GM23338 (cell line): ENCODE measurements around the gene CYFIP2. TPM values are rescaled to one million over a fixed set of nuclear protein-coding genes. Genes with fewer than 3 reads are reported as not detected.

Experiments
- ATAC-seq: fragments of 200-7000 bp; cut with Tn5 transposase; 3 replicates; pipeline ENCODE4 v1.9.1; 2020
- DNase-seq: peaks from one replicate; pipeline ENCODE4 v3.0.0-alpha.2; 2015; ENCODE audit warnings: low spot score
- H2AFZ ChIP-seq: fragments of 200-600 bp; sonication (generic); 2 replicates; pipeline ENCODE4 v1.8.0; 2016; ENCODE audit warnings: antibody characterized with exemption, mild to moderate bottlenecking, moderate library complexity
- H3F3A ChIP-seq: fragments of 200-600 bp; sonication (generic); replicated peaks from 2 replicates; pipeline ENCODE4 v1.8.0; 2017; ENCODE audit warnings: antibody characterized with exemption, mixed run types, low read depth
- H3K27ac ChIP-seq: fragments of 200-600 bp; sonication (generic); 2 replicates; pipeline ENCODE4 v1.6.1; 2016; ENCODE audit warnings: low read depth
- H3K27me3 ChIP-seq: fragments of 200-600 bp; sonication (generic); 2 replicates; pipeline ENCODE4 v1.8.0; 2016; ENCODE audit warnings: mild to moderate bottlenecking, mixed run types, moderate library complexity; ENCODE audit not compliant: insufficient read depth
- H3K36me3 ChIP-seq: fragments of 200-600 bp; sonication (generic); 2 replicates; pipeline ENCODE4 v1.8.0; 2016; ENCODE audit warnings: mild to moderate bottlenecking; ENCODE audit not compliant: insufficient read depth
- H3K4me1 ChIP-seq: fragments of 200-600 bp; sonication (generic); 2 replicates; pipeline ENCODE4 v1.8.0; 2016; ENCODE audit warnings: mild to moderate bottlenecking, moderate library complexity; ENCODE audit not compliant: insufficient read depth
- H3K4me2 ChIP-seq: fragments of 200-600 bp; sonication (generic); 2 replicates; pipeline ENCODE4 v1.7.1; 2017; ENCODE audit warnings: mixed run types
- H3K4me3 ChIP-seq: fragments of 200-600 bp; sonication (generic); 2 replicates; pipeline ENCODE4 v1.6.1; 2016; ENCODE audit warnings: mixed run types
- H3K79me2 ChIP-seq: fragments of 200-600 bp; sonication (generic); replicated peaks from 2 replicates; pipeline ENCODE4 v1.8.0; 2017; ENCODE audit warnings: mild to moderate bottlenecking; ENCODE audit not compliant: insufficient read depth
- H3K9me2 ChIP-seq: fragments of 200-600 bp; sonication (generic); 2 replicates; pipeline ENCODE4 v1.8.0; 2017; ENCODE audit not compliant: insufficient read depth
- H4K20me1 ChIP-seq: fragments of 200-600 bp; sonication (generic); replicated peaks from 2 replicates; pipeline ENCODE4 v1.8.0; 2017; ENCODE audit warnings: mild to moderate bottlenecking; ENCODE audit not compliant: insufficient read depth
- H3K27ac Mint-ChIP-seq: 2 replicates; pipeline ENCODE4 v1.8.0; 2020; ENCODE audit warnings: inconsistent platforms, mild to moderate bottlenecking, moderate library complexity, mixed read lengths
- H3K27me3 Mint-ChIP-seq: 3 replicates; pipeline ENCODE4 v1.8.0; 2022; ENCODE audit warnings: low read depth, mild to moderate bottlenecking, moderate library complexity, mixed read lengths, inconsistent platforms; ENCODE audit not compliant: insufficient read depth, poor library complexity
- H3K36me3 Mint-ChIP-seq: 3 replicates; pipeline ENCODE4 v1.8.0; 2021; ENCODE audit warnings: low read depth, mild to moderate bottlenecking, inconsistent platforms, moderate library complexity, mixed read lengths
- H3K4me1 Mint-ChIP-seq: 3 replicates; pipeline ENCODE4 v1.8.0; 2020; ENCODE audit warnings: mild to moderate bottlenecking, inconsistent platforms, mixed read lengths
- H3K4me3 Mint-ChIP-seq: 3 replicates; pipeline ENCODE4 v1.8.0; 2021; ENCODE audit warnings: moderate library complexity, mild to moderate bottlenecking, inconsistent platforms, mixed read lengths
- H3K9me3 Mint-ChIP-seq: 3 replicates; pipeline ENCODE4 v1.8.0; 2020; ENCODE audit warnings: moderate library complexity, mild to moderate bottlenecking, inconsistent platforms, mixed read lengths
- CTCF ChIP-seq, 2 experiments: fragments of 200-600 bp in 1 of 2; sonication (generic) in 1 of 2; conservative IDR thresholded peaks; 2 replicates each; pipeline versions ENCODE4 v1.5.1 to v1.6.1; 2016 to 2017; ENCODE audit warnings: antibody characterized with exemption in 2 of 2, low read depth in 2 of 2, mild to moderate bottlenecking in 2 of 2, moderate library complexity in 1 of 2
- EZH2phosphoT487 ChIP-seq: fragments of 200-600 bp; sonication (generic); IDR thresholded peaks from one replicate; pipeline ENCODE4 v1.8.1; 2018; ENCODE audit warnings: antibody characterized with exemption; ENCODE audit not compliant: unreplicated experiment
- JUNB ChIP-seq: IDR thresholded peaks from one replicate; pipeline ENCODE4 v1.6.1; 2016; ENCODE audit warnings: antibody characterized with exemption; ENCODE audit not compliant: unreplicated experiment
- POLR2AphosphoS5 ChIP-seq: IDR thresholded peaks from 2 replicates; pipeline ENCODE4 v1.6.1; 2016; ENCODE audit warnings: antibody characterized with exemption, low read depth
- ZNF331 ChIP-seq: fragments of 250-450 bp; sonication (Bioruptor Pico); IDR thresholded peaks from 2 replicates; pipeline ENCODE4 v1.5.0; 2020; ENCODE audit warnings: low read depth, mild to moderate bottlenecking, moderate library complexity
- polyA plus RNA-seq: library from polyadenylated mRNA; unstranded; fragments of >200 nt; fragmentation: Nextera tagmentation; extraction: Ambion mirVana; gene quantifications from 2 replicates; pipeline ENCODE4 v1.2.1, GENCODE V29; 2016
- total RNA-seq: library from RNA; depleted of rRNA; stranded (reverse); fragments of >200 nt; shearing (Covaris generic); gene quantifications from 2 replicates; pipeline ENCODE4 v1.2.3, GENCODE V29; 2014

The CYFIP2 gene
- total and polyA plus RNA-seq, 2 experiments from 2014 or later = 54.1 to 98.4 TPM

- Histone ChIP-seq H3K9me2 (no peaks in the 10 kb centered on the region), H4K20me1 (no peaks in the 10 kb centered on the region), H3K4me3 (no peak overlapping the region), H3K27ac (no peak overlapping the region), H3K4me2 (no peak overlapping the region), H3K79me2 (no peaks in the 10 kb centered on the region), H3K27me3 (no peaks in the 10 kb centered on the region), H3F3A (no peaks in the 10 kb centered on the region), H3K4me1 (peaks cover 11% of the 10 kb centered on the region), H2AFZ (no peak overlapping the region), H3K36me3 (0 out of 2 replicates have a peak, but pooled peaks cover 10% of the 10 kb centered on the region)
- no peak for DNase-seq
- Mint-ChIP-seq H3K27me3 (peaks cover 1% of the 10 kb centered on the region), H3K27ac (no peak overlapping the region), H3K36me3 (peaks cover 36% of the 10 kb centered on the region), H3K4me1 (peaks cover 20% of the 10 kb centered on the region), H3K4me3 (no peak overlapping the region), H3K9me3 (no peaks in the 10 kb centered on the region)
- no peak for ATAC-seq
- TF ChIP-seq EZH2phosphoT487 (no peak), CTCF (conservative IDR thresholded peaks at IDR 0.05; ENCODE audit: low read depth in 2 of 2) (no peak), ZNF331 (CRISPR knock-in tag) (no peak)
These were observed 121.2 kb downstream of the CYFIP2 start for GRCh38 chr5:157387041-157387563.

GRCh38 chr5:157387683-157388093, 121.8 kb downstream of the CYFIP2 start:
- Mint-ChIP-seq H3K27ac (no peak overlapping the region), H3K4me1 (peaks cover 20% of the 10 kb centered on the region), H3K27me3 (no peaks in the 10 kb centered on the region), H3K4me3 (no peak overlapping the region), H3K9me3 (no peaks in the 10 kb centered on the region), H3K36me3 (peaks cover 36% of the 10 kb centered on the region)
- no peak overlapping the region for H3K4me3 ChIP-seq
- H3K4me2 ChIP-seq = no peak overlapping the region
- H3K79me2 ChIP-seq = no peaks in the 10 kb centered on the region
- H3F3A ChIP-seq = no peaks in the 10 kb centered on the region
- DNase-seq = no peak
- 0 out of 2 replicates have a peak, but pooled peaks cover 10% of the 10 kb centered on the region for H3K36me3 ChIP-seq
- H3K9me2 ChIP-seq = no peaks in the 10 kb centered on the region
- no peak overlapping the region for H2AFZ ChIP-seq
- H3K27me3 ChIP-seq = no peaks in the 10 kb centered on the region
- no peak for TF ChIP-seq POLR2AphosphoS5
- TF ChIP-seq JUNB = no peak
- no peak for TF ChIP-seq CTCF (conservative IDR thresholded peaks at IDR 0.05; ENCODE audit: low read depth in 2 of 2)
- H3K27ac ChIP-seq = no peak overlapping the region
- no peak for ATAC-seq
- H3K4me1 ChIP-seq = peaks cover 11% of the 10 kb centered on the region
- H4K20me1 ChIP-seq = no peaks in the 10 kb centered on the region
